ENCODE measurements around the gene MAMDC4.
"Not testable (repeated sequence)": the region's sequence is repeated elsewhere in the genome, so short reads cannot be mapped to it uniquely, and the experiment has no call there.

MAMDC4 gene

DNA sequence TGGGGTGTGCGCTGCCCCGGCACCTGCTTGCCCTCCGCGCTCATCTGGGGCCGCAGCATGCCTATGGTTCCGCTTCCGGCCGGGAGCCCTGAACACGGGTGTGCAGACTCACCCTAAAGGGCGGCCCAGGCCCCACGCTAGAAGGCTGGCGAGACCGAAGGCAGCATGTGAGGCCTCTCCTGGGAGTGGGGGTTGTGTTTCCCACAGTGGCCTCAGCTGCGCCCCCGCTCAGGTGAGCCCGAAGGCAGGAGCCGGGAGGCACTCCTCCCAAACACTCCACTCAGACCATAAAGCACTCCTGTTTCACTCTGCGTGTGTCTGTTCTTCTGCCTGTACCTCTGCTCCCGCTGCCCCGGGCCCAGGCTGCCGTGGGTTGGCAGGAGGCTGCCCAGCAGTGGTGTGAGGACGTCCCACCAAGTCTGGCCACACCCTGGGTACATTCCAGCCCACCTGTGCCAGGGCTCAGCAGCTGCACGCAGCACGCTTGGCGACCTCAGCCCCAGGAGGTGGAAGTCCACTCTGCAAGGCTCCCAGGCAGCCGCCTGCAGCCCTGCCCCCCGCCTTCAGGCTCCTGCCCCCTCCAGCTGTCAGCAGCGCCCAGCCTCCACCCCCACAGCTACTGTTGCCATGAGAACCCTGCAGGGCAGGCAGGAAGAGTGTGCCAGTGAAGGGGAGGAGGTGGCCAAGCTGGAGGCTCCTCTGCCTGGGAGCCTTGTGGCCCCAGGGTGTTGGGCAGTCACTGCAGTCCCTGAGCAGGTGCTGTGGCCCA, 11.1 kb upstream of the MAMDC4 start:
- Histone ChIP-seq H2AFZ (ENCODE audit: low read depth, low read length) (no peak overlapping the region), H3K79me2 (ENCODE audit: insufficient read depth, low read length) (no peaks in the 10 kb centered on the region), H3K27me3 (ENCODE audit: insufficient read depth, low read length, poor library complexity) (no peaks in the 10 kb centered on the region), H3K4me3 (ENCODE audit: low read depth in 1 of 2, low read length in 2 of 2) (no peak overlapping the region), H3K36me3 (ENCODE audit: insufficient read depth, low read length) (peaks cover 28% of the 10 kb centered on the region), H3K9me3 (ENCODE audit: insufficient read depth, low read length, severe bottlenecking) (no peaks in the 10 kb centered on the region), H3K27ac (ENCODE audit: low read length) (no peak overlapping the region), H3K4me1 (ENCODE audit: insufficient read depth, low read length) (peaks cover 17% of the 10 kb centered on the region), H3K4me2 (ENCODE audit: insufficient read depth, low read length) (no peak overlapping the region), H3K9ac (ENCODE audit: low read depth, low read length) (no peak overlapping the region), H4K20me1 (ENCODE audit: insufficient read depth, low read length) (peaks cover 5% of the 10 kb centered on the region)
- ATAC-seq (ENCODE audit: insufficient read depth, low read depth) (peak; percentile 28), DNase-seq (peak; percentile 62)
- TF ChIP-seq EZH2 (IDR thresholded peaks at IDR 0.05; ENCODE audit: borderline replicate concordance, low read depth, low read length, severe bottlenecking), result no peak
- TF ChIP-seq, protein P1, sequence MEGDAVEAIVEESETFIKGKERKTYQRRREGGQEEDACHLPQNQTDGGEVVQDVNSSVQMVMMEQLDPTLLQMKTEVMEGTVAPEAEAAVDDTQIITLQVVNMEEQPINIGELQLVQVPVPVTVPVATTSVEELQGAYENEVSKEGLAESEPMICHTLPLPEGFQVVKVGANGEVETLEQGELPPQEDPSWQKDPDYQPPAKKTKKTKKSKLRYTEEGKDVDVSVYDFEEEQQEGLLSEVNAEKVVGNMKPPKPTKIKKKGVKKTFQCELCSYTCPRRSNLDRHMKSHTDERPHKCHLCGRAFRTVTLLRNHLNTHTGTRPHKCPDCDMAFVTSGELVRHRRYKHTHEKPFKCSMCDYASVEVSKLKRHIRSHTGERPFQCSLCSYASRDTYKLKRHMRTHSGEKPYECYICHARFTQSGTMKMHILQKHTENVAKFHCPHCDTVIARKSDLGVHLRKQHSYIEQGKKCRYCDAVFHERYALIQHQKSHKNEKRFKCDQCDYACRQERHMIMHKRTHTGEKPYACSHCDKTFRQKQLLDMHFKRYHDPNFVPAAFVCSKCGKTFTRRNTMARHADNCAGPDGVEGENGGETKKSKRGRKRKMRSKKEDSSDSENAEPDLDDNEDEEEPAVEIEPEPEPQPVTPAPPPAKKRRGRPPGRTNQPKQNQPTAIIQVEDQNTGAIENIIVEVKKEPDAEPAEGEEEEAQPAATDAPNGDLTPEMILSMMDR (IDR thresholded peaks at IDR 0.05; ENCODE audit: borderline replicate concordance, extremely low read depth, low read length, poor library complexity, severe bottlenecking), result no peak

DNA sequence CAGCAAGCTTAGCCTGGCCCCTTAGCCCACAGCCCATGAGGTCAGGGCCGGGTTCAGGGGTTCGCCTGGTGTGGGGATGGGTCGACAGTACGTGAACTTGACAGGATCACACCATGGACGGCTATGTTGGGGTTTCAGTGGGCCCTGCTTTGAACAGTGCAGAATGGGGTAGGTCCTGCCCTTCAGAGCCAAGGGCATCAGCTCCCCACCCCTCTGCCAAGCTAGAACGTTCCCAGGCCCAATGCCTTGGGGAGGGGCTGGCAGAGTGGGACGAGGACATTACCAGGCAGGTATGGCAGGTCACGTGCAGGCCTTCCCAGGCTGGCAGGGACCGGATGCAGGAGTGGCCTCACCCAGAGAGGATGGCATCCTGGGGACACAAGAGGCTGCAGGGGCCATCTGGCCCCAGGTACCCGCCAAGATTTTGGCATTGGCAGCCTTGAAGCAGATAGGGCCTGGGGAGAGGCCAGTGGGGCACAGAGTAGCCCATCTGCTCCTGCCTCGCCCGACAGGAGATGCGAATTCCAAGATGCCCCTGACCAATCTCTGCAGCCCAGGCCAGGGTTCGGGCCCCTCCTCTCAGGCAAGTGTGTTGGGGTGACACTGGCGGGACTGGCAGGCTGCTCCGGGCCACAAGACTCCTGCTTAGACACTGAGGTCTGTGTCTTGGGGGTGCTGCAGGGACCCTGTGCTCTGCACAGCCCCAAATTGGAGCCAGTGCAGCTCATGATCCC, 10.3 kb upstream of the MAMDC4 start:
- not testable (repeated sequence) for H3K9me3 ChIP-seq (ENCODE audit: insufficient read depth, low read length, severe bottlenecking); H3K27me3 ChIP-seq (ENCODE audit: insufficient read depth, low read length, poor library complexity); DNase-seq; H4K20me1 ChIP-seq (ENCODE audit: insufficient read depth, low read length); H2AFZ ChIP-seq (ENCODE audit: low read depth, low read length); H3K27ac ChIP-seq (ENCODE audit: low read length); ATAC-seq (ENCODE audit: insufficient read depth, low read depth); H3K79me2 ChIP-seq (ENCODE audit: insufficient read depth, low read length)
- peaks cover 17% of the 10 kb centered on the region for H3K4me1 ChIP-seq (ENCODE audit: insufficient read depth, low read length)
- peak overlapping the region in 1 of 2 experiments; percentile 63; a peak in 2 of 4 replicates for H3K4me3 ChIP-seq (ENCODE audit: low read depth in 1 of 2, low read length in 2 of 2)
- H3K9ac ChIP-seq (ENCODE audit: low read depth, low read length), result peak overlapping the region; percentile 55; the same call in 1 of the 2 replicates
- peak overlapping the region; percentile 91 for H3K4me2 ChIP-seq (ENCODE audit: insufficient read depth, low read length)
- peaks cover 22% of the 10 kb centered on the region for H3K36me3 ChIP-seq (ENCODE audit: insufficient read depth, low read length)

DNA sequence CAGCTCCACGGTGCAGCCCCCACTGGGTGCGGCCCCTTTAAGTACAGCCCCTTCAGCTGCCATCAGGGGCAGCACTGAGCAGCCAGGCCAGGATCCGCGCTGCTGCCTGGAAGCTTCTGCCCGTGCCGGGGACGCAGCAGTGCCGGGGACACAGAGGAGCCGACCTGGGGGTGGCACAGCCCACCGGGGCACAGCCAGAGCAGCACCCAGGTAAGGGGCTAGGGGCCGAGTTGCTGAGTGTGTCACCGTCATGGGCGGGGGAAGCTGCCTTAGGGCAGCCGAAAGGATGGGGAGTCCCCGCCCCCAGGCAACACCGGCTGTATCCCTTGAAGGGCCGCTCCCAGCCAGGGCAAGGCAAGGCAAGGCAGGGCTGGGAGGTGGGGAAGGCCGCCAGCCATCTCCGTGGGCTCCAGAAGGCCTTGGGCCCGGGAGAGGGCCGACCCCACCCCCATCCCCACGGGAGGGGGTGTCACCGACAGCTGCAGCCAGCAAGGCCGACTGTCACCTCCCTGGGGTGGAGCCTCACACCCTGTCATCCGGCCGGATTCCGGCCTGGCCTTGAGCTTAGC, 9.7 kb upstream of the MAMDC4 start, which contains the start of gene AJM1:
AJM1 (plus strand) TSS at position 99 of the 569 bp plus-strand sequence. CDS start 1,937 bp downstream, outside the sequence.
- H3K9me3 ChIP-seq (ENCODE audit: insufficient read depth, low read length, severe bottlenecking); H3K79me2 ChIP-seq (ENCODE audit: insufficient read depth, low read length); H4K20me1 ChIP-seq (ENCODE audit: insufficient read depth, low read length); H3K27me3 ChIP-seq (ENCODE audit: insufficient read depth, low read length, poor library complexity); H3K27ac ChIP-seq (ENCODE audit: low read length): not testable (repeated sequence)
- H3K4me3 ChIP-seq (ENCODE audit: low read depth in 1 of 2, low read length in 2 of 2), result peak within 1 kb of the TSS; percentile 24 to 63; a peak in 3 of 4 replicates
- DNase-seq, result peak; percentile 84
- peak within 1 kb of the TSS; percentile 55; the same call in 1 of the 2 replicates for H3K9ac ChIP-seq (ENCODE audit: low read depth, low read length)
- peaks cover 22% of the 10 kb centered on the region for H3K36me3 ChIP-seq (ENCODE audit: insufficient read depth, low read length)
- peak; percentile 90 for ATAC-seq (ENCODE audit: insufficient read depth, low read depth)
- TF ChIP-seq, protein P1 (IDR thresholded peaks at IDR 0.05; ENCODE audit: borderline replicate concordance, extremely low read depth, low read length, poor library complexity, severe bottlenecking), result peak; percentile 83
- H2AFZ ChIP-seq (ENCODE audit: low read depth, low read length), result peak within 1 kb of the TSS; percentile 67
- H3K4me2 ChIP-seq (ENCODE audit: insufficient read depth, low read length), result peak within 1 kb of the TSS; percentile 91
- H3K4me1 ChIP-seq (ENCODE audit: insufficient read depth, low read length), result peaks cover 18% of the 10 kb centered on the region

DNA sequence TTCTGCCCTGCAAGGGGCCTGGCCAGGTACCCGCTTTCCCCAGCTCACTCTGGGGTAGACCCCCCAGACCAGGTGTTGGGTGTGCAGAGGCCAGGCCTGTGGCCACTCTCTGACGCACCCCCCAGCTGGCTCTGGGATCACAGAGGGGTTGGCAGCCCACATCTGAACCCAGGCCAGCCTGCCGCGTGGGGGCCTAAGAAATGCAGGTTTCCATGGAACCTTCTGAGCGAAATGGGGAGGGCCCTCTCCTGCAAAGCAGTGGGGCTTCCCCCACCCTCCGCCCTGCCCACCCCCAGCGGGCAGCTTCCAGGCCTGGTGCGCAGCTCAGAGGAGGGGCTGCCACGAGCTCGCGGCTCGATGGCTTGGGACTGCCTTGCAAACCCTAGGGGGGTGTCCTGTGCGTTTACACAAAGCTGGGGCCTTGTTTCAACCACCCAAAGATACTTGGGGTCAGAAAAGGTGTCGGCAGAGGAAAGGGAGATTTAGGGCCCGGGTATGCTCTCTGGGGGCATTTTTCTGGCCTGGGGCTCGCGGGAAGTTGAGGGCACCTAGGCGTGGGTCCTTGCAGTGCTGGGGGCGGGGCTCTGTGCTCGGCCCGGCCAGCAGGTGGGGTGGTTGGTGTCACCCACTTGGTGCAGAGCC, 8.9 kb upstream of the MAMDC4 start:
- not testable (repeated sequence) for ATAC-seq (ENCODE audit: insufficient read depth, low read depth); H3K79me2 ChIP-seq (ENCODE audit: insufficient read depth, low read length); H4K20me1 ChIP-seq (ENCODE audit: insufficient read depth, low read length); H3K9me3 ChIP-seq (ENCODE audit: insufficient read depth, low read length, severe bottlenecking); H3K27ac ChIP-seq (ENCODE audit: low read length); H3K4me3 ChIP-seq (ENCODE audit: low read depth in 1 of 2, low read length in 2 of 2); H3K9ac ChIP-seq (ENCODE audit: low read depth, low read length); H3K27me3 ChIP-seq (ENCODE audit: insufficient read depth, low read length, poor library complexity); H2AFZ ChIP-seq (ENCODE audit: low read depth, low read length); DNase-seq
- peaks cover 25% of the 10 kb centered on the region for H3K4me1 ChIP-seq (ENCODE audit: insufficient read depth, low read length)
- peak overlapping the region; percentile 45; the same call in 1 of the 2 replicates for H3K4me2 ChIP-seq (ENCODE audit: insufficient read depth, low read length)
- peaks cover 17% of the 10 kb centered on the region for H3K36me3 ChIP-seq (ENCODE audit: insufficient read depth, low read length)

Measured in DND-41 (cell line).